C4-2B (cell line): Measurements from ENCODE around the gene SEMA3A.

Experiments used
- H3K27ac ChIP-seq: fragments of 450-650 bp; 2 replicates; pipeline ENCODE4 v1.5.1; 2017
- CTCF ChIP-seq: fragments of 450-650 bp; conservative IDR thresholded peaks from 2 replicates; pipeline ENCODE4 v1.5.1; 2017; ENCODE audit warnings: mild to moderate bottlenecking
- ZFX ChIP-seq: fragments of 450-650 bp; IDR thresholded peaks from 2 replicates; pipeline ENCODE4 v1.6.1; 2017

The SEMA3A gene

GRCh38 chr7:84123965-84124547 lies 70.5 kb downstream of the SEMA3A start:
- no peak overlapping the region for H3K27ac ChIP-seq
- no peak for TF ChIP-seq CTCF
- no peak for TF ChIP-seq ZFX

GRCh38 chr7:84122582-84123360 lies 71.8 kb downstream of the SEMA3A start:
- no peak for TF ChIP-seq ZFX
- TF ChIP-seq CTCF, result no peak
- H3K27ac ChIP-seq, result no peak overlapping the region

GRCh38 chr7:84117304-84117703 lies 77.3 kb downstream of the SEMA3A start:
- TF ChIP-seq CTCF (no peak), ZFX (no peak)

GRCh38 chr7:84113906-84114850 lies 80.4 kb downstream of the SEMA3A start:
- TF ChIP-seq CTCF (no peak), ZFX (no peak)

More at GRCh38 chr7:84117304-84117703, 77.3 kb downstream of the SEMA3A start:
- H3K27ac ChIP-seq, result no peak overlapping the region

GRCh38 chr7:84113286-84113685 lies 81.3 kb downstream of the SEMA3A start:
- no peak overlapping the region for H3K27ac ChIP-seq
- no peak for TF ChIP-seq CTCF
- no peak for TF ChIP-seq ZFX

More at GRCh38 chr7:84113906-84114850, 80.4 kb downstream of the SEMA3A start:
- no peak overlapping the region for H3K27ac ChIP-seq

GRCh38 chr7:84112771-84113170 lies 81.8 kb downstream of the SEMA3A start:
- H3K27ac ChIP-seq, result no peak overlapping the region
- TF ChIP-seq ZFX, result no peak
- TF ChIP-seq CTCF, result no peak
